22Rv1 (cell line): ENCODE data around the gene CDH9.
"Not testable (repeated sequence)": the region's sequence is repeated elsewhere in the genome, so short reads cannot be mapped to it uniquely, and the experiment has no call there.

Experiments used
- H3K27ac ChIP-seq: fragments of 450-650 bp; 2 replicates; pipeline ENCODE4 v1.5.1; 2017
- ZFX ChIP-seq: fragments of 450-650 bp; IDR thresholded peaks from 2 replicates; pipeline ENCODE4 v1.6.1; 2017; ENCODE audit warnings: antibody characterized with exemption, borderline replicate concordance
- TF ChIP-seq, protein P1 (sequence below): fragments of 450-650 bp; IDR thresholded peaks from 2 replicates; pipeline ENCODE4 v1.5.1; 2017; ENCODE audit warnings: mild to moderate bottlenecking

The CDH9 gene

DNA sequence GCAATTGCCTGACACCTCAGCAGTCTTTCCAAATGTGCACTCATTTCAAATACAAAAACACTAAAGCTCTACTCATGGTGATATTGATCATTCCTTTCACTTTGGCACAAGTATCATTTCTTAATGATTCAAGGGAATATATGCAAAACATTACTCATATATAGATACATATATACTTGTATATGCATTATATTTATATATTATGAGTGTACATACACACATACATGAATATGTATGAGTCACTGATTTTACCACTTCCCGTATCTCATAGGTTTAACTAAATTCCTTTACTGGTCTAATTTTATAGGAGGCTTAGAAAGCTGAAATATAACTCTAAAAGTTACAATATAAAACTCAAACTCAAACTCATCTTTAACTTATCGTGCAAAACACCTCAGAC lies 156.5 kb downstream of the CDH9 start:
- no peak for TF ChIP-seq ZFX
- TF ChIP-seq, protein P1, sequence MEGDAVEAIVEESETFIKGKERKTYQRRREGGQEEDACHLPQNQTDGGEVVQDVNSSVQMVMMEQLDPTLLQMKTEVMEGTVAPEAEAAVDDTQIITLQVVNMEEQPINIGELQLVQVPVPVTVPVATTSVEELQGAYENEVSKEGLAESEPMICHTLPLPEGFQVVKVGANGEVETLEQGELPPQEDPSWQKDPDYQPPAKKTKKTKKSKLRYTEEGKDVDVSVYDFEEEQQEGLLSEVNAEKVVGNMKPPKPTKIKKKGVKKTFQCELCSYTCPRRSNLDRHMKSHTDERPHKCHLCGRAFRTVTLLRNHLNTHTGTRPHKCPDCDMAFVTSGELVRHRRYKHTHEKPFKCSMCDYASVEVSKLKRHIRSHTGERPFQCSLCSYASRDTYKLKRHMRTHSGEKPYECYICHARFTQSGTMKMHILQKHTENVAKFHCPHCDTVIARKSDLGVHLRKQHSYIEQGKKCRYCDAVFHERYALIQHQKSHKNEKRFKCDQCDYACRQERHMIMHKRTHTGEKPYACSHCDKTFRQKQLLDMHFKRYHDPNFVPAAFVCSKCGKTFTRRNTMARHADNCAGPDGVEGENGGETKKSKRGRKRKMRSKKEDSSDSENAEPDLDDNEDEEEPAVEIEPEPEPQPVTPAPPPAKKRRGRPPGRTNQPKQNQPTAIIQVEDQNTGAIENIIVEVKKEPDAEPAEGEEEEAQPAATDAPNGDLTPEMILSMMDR: no peak
- no peak overlapping the region for H3K27ac ChIP-seq

DNA sequence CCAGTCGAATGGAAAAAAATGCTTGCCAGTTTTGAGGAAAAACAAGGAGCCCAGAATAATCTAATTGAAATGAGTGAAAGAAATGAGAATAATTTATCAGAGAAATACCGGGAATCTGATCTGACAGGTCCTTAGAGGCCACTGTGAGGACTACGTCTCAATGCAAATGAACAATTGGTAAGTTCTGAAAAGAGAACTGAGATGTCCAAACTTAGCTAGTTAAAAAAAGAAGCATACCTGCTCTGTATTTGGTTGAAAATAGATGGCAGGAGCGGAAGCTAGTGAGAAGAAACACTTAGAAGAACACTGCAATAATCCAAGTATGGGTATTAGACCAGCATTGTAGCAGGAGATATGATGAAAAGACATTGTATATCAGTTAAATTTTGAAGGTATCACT lies 161.2 kb downstream of the CDH9 start:
- TF ChIP-seq, protein P1: no peak
- TF ChIP-seq ZFX: no peak
- no peak overlapping the region for H3K27ac ChIP-seq

DNA sequence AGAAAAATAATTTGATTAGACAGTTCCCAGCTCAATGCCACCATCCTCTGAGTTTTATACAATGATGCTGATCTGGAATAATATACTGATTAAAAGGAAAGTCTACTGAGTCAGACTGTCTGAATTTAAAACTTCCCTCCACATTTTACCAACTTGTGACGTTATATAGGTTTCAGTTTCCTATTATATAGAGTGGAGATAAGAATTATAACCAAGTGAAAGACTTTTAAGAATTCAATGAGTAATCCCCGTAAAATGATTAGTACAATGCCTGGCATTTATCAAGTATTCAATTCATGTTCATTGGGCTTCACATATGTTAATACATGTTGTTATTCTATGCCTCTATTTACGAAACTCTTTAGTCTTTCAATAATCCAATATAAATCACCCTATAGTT lies 166.0 kb downstream of the CDH9 start:
- no peak for TF ChIP-seq ZFX
- TF ChIP-seq, protein P1: no peak
- H3K27ac ChIP-seq: no peak overlapping the region

DNA sequence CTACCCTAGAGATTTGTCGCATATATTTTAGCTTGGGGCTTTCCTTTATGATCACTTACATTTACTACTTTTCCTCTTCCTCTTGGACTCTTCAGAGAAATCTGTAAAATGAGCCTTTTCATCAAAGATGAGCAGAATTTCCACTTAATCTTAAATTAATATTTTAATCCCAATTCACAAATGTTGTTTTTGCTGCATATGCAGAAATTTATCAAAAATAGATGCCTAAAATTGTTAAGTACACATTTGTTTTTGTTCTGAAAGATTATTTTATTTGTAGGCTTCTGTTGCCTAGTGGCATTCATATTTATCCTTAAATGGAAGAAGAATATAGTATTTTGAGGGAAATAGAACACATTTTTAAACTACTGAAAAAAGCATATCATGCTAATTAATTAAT lies 168.6 kb downstream of the CDH9 start:
- TF ChIP-seq ZFX: no peak
- TF ChIP-seq, protein P1: no peak
- no peak overlapping the region for H3K27ac ChIP-seq

DNA sequence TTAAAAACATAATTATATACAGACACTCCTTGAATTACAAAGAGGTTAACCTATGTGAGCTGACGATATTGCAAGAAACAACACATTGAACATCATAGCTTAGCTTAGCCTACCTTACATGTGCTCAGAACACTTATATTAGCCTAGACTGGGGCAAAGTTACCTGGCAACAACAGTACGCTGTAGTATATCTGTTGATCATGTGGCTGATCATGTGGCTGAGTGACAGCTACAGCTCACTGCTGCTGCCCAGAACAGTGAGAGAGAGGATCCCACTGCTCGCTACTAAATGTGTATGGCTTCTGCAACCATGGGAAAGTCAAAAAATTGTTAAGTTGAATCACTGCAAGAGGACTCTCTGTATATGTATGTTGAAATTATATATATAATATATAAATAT lies 169.9 kb downstream of the CDH9 start:
- H3K27ac ChIP-seq: no peak overlapping the region
- no peak for TF ChIP-seq ZFX
- TF ChIP-seq, protein P1: no peak

DNA sequence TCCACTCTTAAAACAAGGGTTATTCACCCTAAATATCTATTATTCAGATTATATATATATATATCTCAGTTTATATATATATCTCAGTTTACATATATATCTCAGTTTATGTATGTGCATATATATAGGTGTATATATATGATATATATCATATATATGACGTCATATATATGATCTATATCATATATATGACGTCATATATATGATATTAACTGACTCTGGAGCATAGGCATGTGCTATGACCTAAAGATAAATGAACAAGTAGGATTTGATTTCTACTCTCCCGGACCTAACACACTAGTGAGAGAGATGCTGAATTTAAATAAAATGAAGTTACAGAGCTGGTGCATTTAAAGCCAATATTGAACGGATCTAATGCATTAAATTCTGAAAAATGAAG lies 174.3 kb downstream of the CDH9 start:
- no peak overlapping the region for H3K27ac ChIP-seq
- TF ChIP-seq ZFX: no peak
- TF ChIP-seq, protein P1: no peak

DNA sequence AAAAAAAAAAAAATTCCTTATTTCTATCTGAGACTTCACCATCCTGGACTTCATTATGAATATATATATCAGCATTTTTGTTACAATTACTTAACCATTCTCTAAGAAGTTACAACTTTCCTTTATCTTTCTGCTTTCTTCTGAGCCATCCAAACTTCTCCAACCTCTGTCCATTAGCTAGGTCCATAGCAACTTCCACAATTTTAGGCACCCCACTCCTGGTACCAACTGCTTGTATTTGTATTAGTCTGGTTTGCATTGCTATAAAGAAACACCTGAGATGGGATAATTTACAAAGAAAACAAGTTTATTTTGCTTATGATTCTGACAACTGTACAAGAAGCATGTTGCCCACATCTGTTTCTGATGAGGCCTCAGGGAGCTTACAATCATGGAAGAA lies 182.1 kb downstream of the CDH9 start:
- H3K27ac ChIP-seq: no peak overlapping the region
- TF ChIP-seq ZFX: no peak
- TF ChIP-seq, protein P1: no peak

DNA sequence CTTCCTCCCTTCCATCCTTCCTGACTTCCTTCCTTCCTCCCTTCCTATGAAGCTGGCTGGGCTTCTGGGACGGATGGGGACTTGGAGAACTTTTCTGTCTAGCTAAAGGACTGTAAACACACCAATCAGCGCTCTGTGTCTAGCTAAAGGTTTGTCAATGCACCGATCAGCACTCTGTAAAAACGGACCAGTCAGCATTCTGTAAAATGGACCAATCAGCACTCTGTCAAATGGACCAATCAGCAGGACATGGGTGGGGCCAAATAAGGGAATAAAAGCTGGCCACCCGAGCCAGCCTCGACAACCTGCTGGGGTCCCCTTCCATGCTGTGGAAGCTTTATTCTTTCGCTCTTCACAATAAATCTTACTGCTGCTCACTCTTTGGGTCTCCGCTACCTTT lies 185.9 kb downstream of the CDH9 start:
- H3K27ac ChIP-seq: not testable (repeated sequence)
